Trophoblast cell (in vitro differentiated cells and primary cell): Measurements from ENCODE around the gene SLC6A12.

Experiments used
- DNase-seq, 2 donors: peaks; one replicate each; pipeline ENCODE4 v3.0.0-alpha.2; 2016
- H2AFZ ChIP-seq: 2 replicates; pipeline ENCODE4 v1.6.1; 2013; ENCODE audit warnings: low read length, moderate library complexity, mild to moderate bottlenecking; ENCODE audit not compliant: insufficient read depth, poor library complexity
- H2AK5ac ChIP-seq: 2 replicates; pipeline ENCODE4 v1.6.1; 2013; ENCODE audit warnings: mild to moderate bottlenecking, low read length
- H2BK120ac ChIP-seq: 2 replicates; pipeline ENCODE4 v1.6.1; 2013; ENCODE audit warnings: low read length, mild to moderate bottlenecking, moderate library complexity; ENCODE audit not compliant: insufficient read depth, poor library complexity
- H2BK12ac ChIP-seq: 2 replicates; pipeline ENCODE4 v1.6.1; 2013; ENCODE audit warnings: mild to moderate bottlenecking, low read length, moderate library complexity
- H2BK5ac ChIP-seq: 2 replicates; pipeline ENCODE4 v1.6.1; 2013; ENCODE audit warnings: low read length, low read depth, moderate library complexity, mild to moderate bottlenecking; ENCODE audit not compliant: poor library complexity
- H3K14ac ChIP-seq: 2 replicates; pipeline ENCODE4 v1.6.1; 2013; ENCODE audit warnings: mild to moderate bottlenecking, low read length
- H3K18ac ChIP-seq: 2 replicates; pipeline ENCODE4 v1.6.1; 2013; ENCODE audit warnings: mild to moderate bottlenecking, low read length
- H3K23ac ChIP-seq: 2 replicates; pipeline ENCODE4 v1.6.1; 2013; ENCODE audit warnings: low read length
- H3K27ac ChIP-seq: 2 replicates; pipeline ENCODE4 v1.5.1; 2013; ENCODE audit warnings: low read depth, mild to moderate bottlenecking, inconsistent platforms, low read length, moderate library complexity
- H3K27me3 ChIP-seq: 2 replicates; pipeline ENCODE4 v1.6.1; 2013; ENCODE audit warnings: inconsistent platforms, mild to moderate bottlenecking, low read length, moderate library complexity; ENCODE audit not compliant: insufficient read depth
- H3K36me3 ChIP-seq, 2 experiments: 1 replicate in 1 of 2; 2 replicates in 1 of 2; pipeline ENCODE4 v1.6.1; 2013; ENCODE audit warnings: low read length in 2 of 2, mild to moderate bottlenecking in 2 of 2, moderate library complexity in 1 of 2; ENCODE audit not compliant: insufficient read depth in 2 of 2, control insufficient read depth in 1 of 2
- H3K4ac ChIP-seq: 2 replicates; pipeline ENCODE4 v1.6.1; 2013; ENCODE audit warnings: low read depth, mild to moderate bottlenecking, low read length, moderate library complexity
- H3K4me1 ChIP-seq, 2 experiments: 1 replicate in 1 of 2; 2 replicates in 1 of 2; pipeline ENCODE4 v1.6.1; 2013; ENCODE audit warnings: low read length in 2 of 2, mild to moderate bottlenecking in 2 of 2, moderate library complexity in 1 of 2; ENCODE audit not compliant: insufficient read depth in 2 of 2, control insufficient read depth in 1 of 2
- H3K4me2 ChIP-seq: 2 replicates; pipeline ENCODE4 v1.6.1; 2013; ENCODE audit warnings: inconsistent platforms, mild to moderate bottlenecking, low read length, moderate library complexity
- H3K4me3 ChIP-seq: 2 replicates; pipeline ENCODE4 v1.5.1; 2013; ENCODE audit warnings: mild to moderate bottlenecking, low read depth, low read length, inconsistent platforms
- H3K79me1 ChIP-seq: one replicate; pipeline ENCODE4 v1.6.1; 2013; ENCODE audit warnings: low read length
- H3K79me2 ChIP-seq: 2 replicates; pipeline ENCODE4 v1.6.1; 2013; ENCODE audit warnings: low read length, mild to moderate bottlenecking; ENCODE audit not compliant: control insufficient read depth, insufficient read depth, poor library complexity
- H3K9ac ChIP-seq: 2 replicates; pipeline ENCODE4 v1.6.1; 2013; ENCODE audit warnings: mild to moderate bottlenecking, low read length
- H3K9me3 ChIP-seq: 2 replicates; pipeline ENCODE4 v1.6.1; 2013; ENCODE audit warnings: low read depth, mild to moderate bottlenecking, control low read depth, inconsistent platforms, low read length; ENCODE audit not compliant: insufficient read depth
- H4K12ac ChIP-seq: 2 replicates; pipeline ENCODE4 v1.6.1; 2013; ENCODE audit warnings: low read depth, mild to moderate bottlenecking, low read length, moderate library complexity
- H4K8ac ChIP-seq: 2 replicates; pipeline ENCODE4 v1.6.1; 2013; ENCODE audit warnings: low read depth, mild to moderate bottlenecking, low read length, moderate library complexity
- H4K91ac ChIP-seq: one replicate; pipeline ENCODE4 v1.6.1; 2013; ENCODE audit warnings: low read depth, mild to moderate bottlenecking, low read length, moderate library complexity
- WGBS: extraction: QIAGEN DNeasy Blood & Tissue Kit; methylation state at CpG from one replicate; pipeline ENCODE4 v1.1.7; 2013; ENCODE audit warnings: missing lambda C conversion rate; ENCODE audit not compliant: insufficient read length, insufficient coverage; ENCODE audit errors: extremely low coverage; 5-methylcytosine and 5-hydroxymethylcytosine counted together

SLC6A12 gene

DNA sequence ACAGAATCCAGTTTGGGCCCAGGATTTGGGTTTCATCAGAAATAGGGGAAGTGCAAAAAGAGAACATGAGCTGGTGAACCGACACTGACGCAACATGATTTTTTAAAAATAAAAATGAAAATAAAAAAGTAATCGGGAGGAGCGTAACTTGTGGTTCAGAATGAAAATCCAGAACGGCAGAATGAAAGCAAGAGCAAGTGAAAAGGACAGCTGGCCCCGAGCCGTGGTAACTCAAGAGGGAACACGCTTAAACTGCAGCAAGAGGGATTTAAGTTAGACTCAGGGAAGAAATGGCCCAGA is 1.6 kb downstream of the SLC6A12 start:
- Histone ChIP-seq H3K9me3 (peaks cover 2% of the 10 kb centered on the region), H3K4ac (no peak overlapping the region), H3K79me1 (no peaks in the 10 kb centered on the region), H2BK5ac (no peak overlapping the region), H3K23ac (no peak overlapping the region), H4K12ac (no peak overlapping the region), H3K27me3 (no peaks in the 10 kb centered on the region), H3K36me3 (no peaks in the 10 kb centered on the region), H3K4me3 (no peak overlapping the region), H3K79me2 (no peaks in the 10 kb centered on the region), H3K18ac (no peak overlapping the region), H2BK12ac (no peak overlapping the region), H2AFZ (no peak overlapping the region), H2AK5ac (no peak overlapping the region), H3K27ac (no peak overlapping the region), H4K91ac (no peak overlapping the region), H3K9ac (no peak overlapping the region), H3K4me2 (no peak overlapping the region), H4K8ac (no peak overlapping the region), H3K14ac (no peak overlapping the region), H3K4me1 (no peaks in the 10 kb centered on the region), H2BK120ac (no peak overlapping the region)
- no peak for DNase-seq
- WGBS, result 100% methylated on average over 2 of the region's 8 CpGs

DNA sequence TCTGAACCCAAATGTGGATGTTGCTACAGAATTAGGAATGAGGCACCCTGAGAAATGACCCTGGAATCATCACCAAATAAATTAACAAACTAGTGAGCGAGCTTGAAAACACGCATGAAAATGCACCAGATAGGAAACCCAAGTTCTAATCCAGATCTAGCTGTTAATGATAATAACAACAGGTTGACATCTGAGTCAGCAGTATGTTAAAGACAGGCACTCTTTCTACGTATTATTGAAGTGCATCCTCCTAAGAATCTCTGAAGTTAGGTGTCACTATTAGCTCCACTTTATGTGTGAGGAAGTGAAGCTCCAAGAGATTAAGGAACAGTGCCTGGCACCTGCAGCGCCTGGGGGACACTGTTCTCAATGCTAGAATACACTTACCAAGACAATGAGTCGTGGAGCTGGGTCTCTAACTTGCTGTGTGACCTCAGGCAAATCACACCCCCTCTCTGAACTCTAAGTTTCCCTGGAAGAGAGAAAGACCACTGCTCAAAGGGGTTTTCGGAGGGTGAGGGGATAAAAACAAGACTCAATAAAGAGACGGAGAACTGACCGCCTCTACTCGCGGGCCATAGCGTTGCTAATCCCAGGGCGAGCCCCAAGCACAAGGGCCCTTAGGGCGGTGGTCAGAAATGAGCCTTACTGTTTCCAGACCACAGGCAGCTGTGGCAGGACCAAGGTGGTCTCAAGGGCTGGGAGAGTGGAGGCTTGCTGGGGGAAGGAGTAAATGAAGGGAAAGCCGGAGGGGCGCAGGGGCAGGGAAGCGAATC is 2.1 kb downstream of the SLC6A12 start:
- no peaks in the 10 kb centered on the region for H3K4me1 ChIP-seq
- no peak overlapping the region for H4K91ac ChIP-seq
- no peak overlapping the region for H3K4me3 ChIP-seq
- WGBS, result no CpG with 5 or more reads among the region's 16 CpGs
- H2AFZ ChIP-seq, result no peak overlapping the region
- H3K27me3 ChIP-seq, result no peaks in the 10 kb centered on the region
- DNase-seq, result no peak
- no peak overlapping the region for H3K4me2 ChIP-seq
- H3K79me1 ChIP-seq, result no peaks in the 10 kb centered on the region
- no peak overlapping the region for H3K14ac ChIP-seq
- no peak overlapping the region for H3K27ac ChIP-seq
- no peak overlapping the region for H3K9ac ChIP-seq
- H3K9me3 ChIP-seq, result peaks cover 2% of the 10 kb centered on the region
- H2BK5ac ChIP-seq, result no peak overlapping the region
- H3K79me2 ChIP-seq, result no peaks in the 10 kb centered on the region
- H4K12ac ChIP-seq, result no peak overlapping the region
- no peak overlapping the region for H3K23ac ChIP-seq
- H2BK120ac ChIP-seq, result no peak overlapping the region
- H2AK5ac ChIP-seq, result no peak overlapping the region
- H4K8ac ChIP-seq, result no peak overlapping the region
- H3K36me3 ChIP-seq, result no peaks in the 10 kb centered on the region
- H3K4ac ChIP-seq, result no peak overlapping the region
- no peak overlapping the region for H3K18ac ChIP-seq
- no peak overlapping the region for H2BK12ac ChIP-seq

DNA sequence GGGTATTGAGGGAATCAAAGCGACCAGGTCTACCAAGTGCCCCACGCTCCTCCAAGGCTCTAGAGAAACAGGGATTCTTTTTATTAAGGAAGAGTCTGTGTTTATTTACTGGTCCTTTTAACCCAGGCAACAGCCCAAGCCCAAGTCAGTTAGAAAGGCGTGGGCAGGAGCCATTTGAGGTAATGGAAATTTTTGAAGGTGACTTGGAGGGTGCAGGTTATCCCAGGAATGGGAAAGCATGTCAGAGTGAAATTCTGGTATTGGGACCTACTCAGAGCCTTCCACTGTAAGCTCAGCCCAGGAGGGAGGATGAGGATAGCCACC is 2.9 kb downstream of the SLC6A12 start:
- Histone ChIP-seq H3K27me3 (no peaks in the 10 kb centered on the region), H2BK5ac (no peak overlapping the region), H2AK5ac (no peak overlapping the region), H4K91ac (no peak overlapping the region), H3K9me3 (peaks cover 2% of the 10 kb centered on the region), H3K4me2 (no peak overlapping the region), H3K14ac (no peak overlapping the region), H3K4me1 (no peaks in the 10 kb centered on the region), H3K79me1 (no peaks in the 10 kb centered on the region), H4K12ac (no peak overlapping the region), H4K8ac (no peak overlapping the region), H3K18ac (no peak overlapping the region), H3K23ac (no peak overlapping the region), H2BK120ac (no peak overlapping the region), H3K36me3 (no peaks in the 10 kb centered on the region), H2BK12ac (no peak overlapping the region), H2AFZ (no peak overlapping the region), H3K4ac (no peak overlapping the region), H3K27ac (no peak overlapping the region), H3K4me3 (no peak overlapping the region), H3K79me2 (no peaks in the 10 kb centered on the region), H3K9ac (no peak overlapping the region)
- no CpG with 5 or more reads among the region's 3 CpGs for WGBS
- DNase-seq, result no peak

- Histone ChIP-seq H4K8ac (no peak overlapping the region), H4K12ac (no peak overlapping the region), H3K36me3 (no peaks in the 10 kb centered on the region), H3K27me3 (no peaks in the 10 kb centered on the region), H2AFZ (no peak overlapping the region), H3K4me2 (no peak overlapping the region), H2AK5ac (no peak overlapping the region), H3K9me3 (peaks cover 2% of the 10 kb centered on the region), H2BK5ac (no peak overlapping the region), H3K79me1 (no peaks in the 10 kb centered on the region), H3K4me3 (no peak overlapping the region), H4K91ac (no peak overlapping the region), H3K18ac (no peak overlapping the region), H3K14ac (no peak overlapping the region), H3K9ac (no peak overlapping the region), H2BK12ac (no peak overlapping the region), H3K23ac (no peak overlapping the region), H2BK120ac (no peak overlapping the region), H3K79me2 (no peaks in the 10 kb centered on the region), H3K27ac (no peak overlapping the region), H3K4ac (no peak overlapping the region), H3K4me1 (no peaks in the 10 kb centered on the region)
- WGBS, result no CpG with 5 or more reads among the region's 16 CpGs
- no peak for DNase-seq
Measured at GRCh38 chr12:210277-211141, 3.4 kb downstream of the SLC6A12 start.
